ENCODE measurements around the gene TCF7L2. TPM values are rescaled to one million over a fixed set of nuclear protein-coding genes. Genes with fewer than 3 reads are reported as not detected.
A peak's percentile ranks its signal among the peaks of the same experiment; 100 is the strongest.

TCF7L2 gene
- total RNA-seq, 1 donor from 2014 or later: 53.6 TPM

DNA sequence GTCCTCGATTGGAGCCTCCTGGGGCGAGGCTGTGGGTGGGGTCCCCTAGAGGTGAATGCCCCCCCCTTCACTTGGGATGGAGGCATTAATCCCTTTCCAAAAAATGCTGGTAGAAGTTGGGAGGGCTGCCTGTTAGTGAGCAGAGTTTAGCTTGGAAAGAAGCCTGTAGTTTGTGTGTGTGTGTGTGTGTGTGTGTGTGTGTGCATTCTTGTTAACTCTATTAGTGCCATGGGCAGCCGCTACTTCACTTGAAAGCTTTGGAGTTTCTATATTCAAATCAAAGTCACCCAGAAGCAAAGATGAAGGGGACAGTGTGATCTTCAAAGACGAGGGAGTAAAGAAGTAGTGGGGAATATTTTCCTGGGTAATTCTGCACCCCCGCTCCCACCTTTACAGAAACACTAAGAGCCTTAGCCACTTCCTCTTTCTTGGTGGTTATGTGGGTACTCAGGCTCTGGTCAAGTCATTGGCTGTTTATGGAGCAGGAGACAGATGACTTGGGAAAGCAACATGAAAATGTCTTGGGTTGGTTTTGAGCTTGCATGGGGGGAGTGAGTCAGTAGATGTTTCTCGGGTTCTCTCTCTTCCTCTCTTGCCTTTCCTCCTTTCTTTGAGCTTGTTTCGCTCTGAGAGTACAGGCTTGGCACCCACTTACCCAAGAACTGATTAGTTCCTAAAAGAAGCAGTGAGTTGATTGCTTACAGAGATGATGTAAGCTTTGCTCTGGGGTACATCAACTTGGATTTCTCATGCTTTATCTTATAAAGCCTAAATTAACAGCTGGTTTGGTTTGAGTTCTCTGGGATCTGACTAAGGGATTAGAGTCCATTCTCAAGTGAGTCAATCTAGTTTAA, 35.9 kb downstream of the TCF7L2 start:
- ATAC-seq: peak; percentile 57
- intact Hi-C loops (cut with DNase I): no loop called here

DNA sequence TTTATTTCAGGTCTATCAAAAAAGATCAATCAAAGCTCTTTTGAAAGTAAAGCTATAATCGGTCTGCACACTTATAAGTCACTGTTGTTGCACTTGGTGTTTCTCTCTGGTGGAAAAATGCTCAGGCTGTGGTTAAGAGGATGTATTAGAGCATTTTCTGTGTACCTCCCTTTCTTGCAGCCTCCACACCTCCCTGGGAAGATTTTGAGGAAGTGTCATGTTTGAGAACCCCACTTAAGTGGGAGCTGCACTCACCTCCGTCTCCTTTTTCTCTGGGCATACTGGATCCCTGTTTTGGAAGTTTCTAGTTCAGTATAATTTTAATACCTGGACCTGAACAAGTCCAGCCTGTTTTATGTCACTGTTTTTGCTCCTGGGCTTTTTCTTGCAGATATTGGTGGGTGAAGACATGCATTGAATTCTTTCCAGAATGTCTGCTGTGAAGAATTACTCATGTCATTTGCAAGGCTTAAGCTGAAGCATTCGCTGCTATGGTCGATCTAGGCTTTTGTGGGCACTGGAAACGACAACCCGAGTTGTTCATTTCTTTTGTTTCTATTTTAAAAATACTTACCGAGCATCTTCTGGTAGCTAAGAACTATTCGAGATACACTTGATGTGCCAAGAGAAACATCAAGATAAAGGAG, 36.6 kb downstream of the TCF7L2 start:
- intact Hi-C loops (cut with DNase I): no loop called here
- ATAC-seq (no peak), DNase-seq (ENCODE audit: low spot score) (no peak)

More for the DNA sequence above, 35.9 kb downstream of the TCF7L2 start:
- DNase-seq (ENCODE audit: low spot score): no peak

GRCh38 chr10:112988839-112989406, 38.9 kb downstream of the TCF7L2 start:
- no peak for ATAC-seq
- intact Hi-C loops (cut with DNase I): no loop called here
- no peak for DNase-seq (ENCODE audit: low spot score)

GRCh38 chr10:112989826-112990225, 39.8 kb downstream of the TCF7L2 start:
- no peak for ATAC-seq
- no peak for DNase-seq (ENCODE audit: low spot score)
- intact Hi-C loops (cut with DNase I): no loop called here

DNA sequence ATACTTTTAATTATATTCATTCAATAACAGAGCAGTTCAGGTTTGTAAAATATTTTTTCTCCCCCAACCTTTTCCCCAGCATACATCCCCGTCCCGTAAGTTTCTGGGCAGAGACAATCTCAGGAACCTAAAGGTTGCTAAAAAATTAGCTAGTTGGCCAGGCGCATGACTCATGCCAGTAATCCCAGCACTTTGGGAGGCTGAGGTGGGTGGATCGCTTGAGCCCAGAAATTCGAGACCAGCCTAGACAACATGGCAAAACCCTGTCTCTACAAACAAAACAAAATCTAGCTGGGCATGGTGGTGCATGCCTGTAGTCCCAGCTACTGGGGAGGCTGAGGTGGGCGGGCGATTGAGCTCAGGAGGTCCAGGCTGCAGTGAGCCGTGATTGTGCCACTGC, 40.2 kb downstream of the TCF7L2 start:
- DNase-seq (ENCODE audit: low spot score) (no peak), ATAC-seq (no peak)
- intact Hi-C loops (cut with DNase I): no loop called here

DNA sequence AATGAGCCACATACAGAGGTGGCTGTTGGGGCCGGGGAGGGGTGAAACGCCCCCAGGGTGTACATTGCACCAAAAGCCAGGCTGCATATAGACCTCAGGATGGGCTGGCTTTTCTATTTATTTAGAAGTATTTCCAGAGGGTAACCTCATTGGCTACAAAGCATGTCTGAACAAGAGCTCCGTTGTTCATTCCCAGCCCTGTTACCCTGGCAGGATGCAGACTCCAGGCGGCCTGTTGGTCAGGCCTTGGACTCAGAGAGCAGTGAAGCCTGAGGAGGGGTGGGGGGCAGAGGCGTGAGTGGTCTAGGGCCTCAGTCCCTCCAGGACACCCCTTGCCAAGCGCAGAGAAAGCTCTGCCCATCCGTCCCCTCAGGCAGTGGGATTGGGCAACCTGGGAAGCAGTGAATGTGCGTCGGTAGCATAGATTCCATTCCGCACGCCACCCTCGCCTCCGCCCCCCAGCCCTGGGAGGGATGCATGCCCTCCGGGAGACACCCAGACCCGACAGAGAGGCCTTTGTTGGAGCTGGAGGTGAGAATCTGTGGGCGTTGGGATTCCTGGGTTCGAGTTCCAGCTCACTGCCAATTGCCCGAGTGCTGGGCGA, 41.9 kb downstream of the TCF7L2 start:
- intact Hi-C loops (cut with DNase I): no loop called here
- ATAC-seq: peak; percentile 67
- peak; percentile 72 for DNase-seq (ENCODE audit: low spot score)

DNA sequence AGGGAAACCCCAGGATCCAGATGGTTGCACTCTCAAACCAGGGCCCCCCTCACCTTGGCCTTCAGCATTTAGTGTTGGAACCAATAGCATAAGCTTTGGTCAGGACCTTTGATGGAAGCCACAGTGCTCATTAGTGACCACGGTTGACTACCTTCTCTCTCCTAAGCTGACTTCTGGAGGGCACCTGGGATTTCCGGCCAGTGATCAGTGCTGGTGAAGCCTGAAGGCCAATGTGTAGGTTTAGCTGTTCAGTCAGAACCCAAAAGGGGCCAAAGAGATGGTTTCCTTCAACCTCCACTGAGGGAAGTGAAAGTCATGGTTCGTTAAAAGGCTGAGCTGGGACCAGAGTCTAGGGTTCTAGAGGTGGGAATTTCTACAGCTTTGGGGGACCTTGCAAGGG, 46.4 kb downstream of the TCF7L2 start:
- DNase-seq (ENCODE audit: low spot score): no peak
- no peak for ATAC-seq
- intact Hi-C loops (cut with DNase I): no loop called here

DNA sequence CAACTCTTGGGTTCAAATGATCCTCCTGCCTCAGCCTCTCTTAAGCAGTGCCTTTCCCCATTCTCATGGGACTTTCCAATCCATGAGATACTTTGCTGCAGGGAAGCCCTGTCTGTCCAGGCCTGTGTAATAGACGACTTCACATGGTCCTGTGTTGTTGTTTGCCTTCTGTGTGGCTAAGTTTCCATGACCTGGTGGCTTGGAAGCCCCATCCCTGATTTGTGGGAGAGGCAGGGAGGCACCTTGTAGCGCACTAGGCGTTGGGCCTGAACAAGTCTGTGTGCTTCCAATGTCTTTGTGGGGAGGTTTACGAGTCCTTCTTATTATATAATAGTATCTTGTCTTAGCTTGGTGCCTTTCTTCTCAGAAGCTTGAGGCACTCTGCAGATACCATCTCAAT, 49.1 kb downstream of the TCF7L2 start:
- DNase-seq (ENCODE audit: low spot score) (no peak), ATAC-seq (no peak)
- intact Hi-C loops (cut with DNase I): no loop called here

GRCh38 chr10:113000442-113000841, 50.4 kb downstream of the TCF7L2 start:
- DNase-seq (ENCODE audit: low spot score) (no peak), ATAC-seq (peak; percentile 37)
- intact Hi-C loops (cut with DNase I): loop anchor here (10.0 kb wide), 1 partner anchor 46 kb away; the partner anchor contains the start of gene TCF7L2

DNA sequence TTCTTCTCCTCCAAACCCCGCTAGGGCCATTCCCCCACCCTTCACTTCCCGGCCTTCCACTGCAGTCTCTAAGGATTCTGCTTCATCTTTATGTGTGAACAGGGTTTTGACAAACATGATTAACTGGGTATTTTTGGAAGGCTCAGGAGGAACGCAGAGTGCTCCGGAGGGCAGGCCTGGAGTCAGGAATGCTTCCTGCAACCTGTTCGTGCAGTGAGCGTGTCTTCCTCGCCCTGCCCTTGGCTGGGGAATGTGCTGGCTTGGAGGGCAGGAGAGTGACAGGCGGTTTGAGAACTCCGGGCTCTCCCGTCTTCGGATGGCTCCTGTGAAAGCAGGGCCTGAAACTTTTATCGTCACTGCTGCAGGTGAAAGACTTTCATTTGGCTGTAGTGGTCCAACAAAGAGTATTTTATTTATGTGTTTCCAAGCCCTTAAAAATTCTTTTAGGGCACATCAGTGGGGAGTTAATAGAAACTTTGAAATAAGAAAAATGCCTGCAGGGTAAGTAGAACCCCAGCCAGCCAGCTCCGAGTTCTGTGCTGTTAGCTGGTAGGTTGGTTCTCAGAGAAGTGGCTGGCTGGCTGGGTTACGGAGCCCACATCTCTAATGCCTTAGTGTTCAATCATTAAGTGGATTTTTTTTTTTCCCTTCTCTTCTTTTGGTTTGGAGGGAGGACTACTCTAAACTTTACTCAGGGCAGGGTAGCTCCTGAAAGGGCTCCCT, 51.0 kb downstream of the TCF7L2 start:
- intact Hi-C loops (cut with DNase I): loop anchor here (10.0 kb wide), 1 partner anchor 46 kb away; the partner anchor contains the start of gene TCF7L2
- ATAC-seq (no peak), DNase-seq (ENCODE audit: low spot score) (no peak)

DNA sequence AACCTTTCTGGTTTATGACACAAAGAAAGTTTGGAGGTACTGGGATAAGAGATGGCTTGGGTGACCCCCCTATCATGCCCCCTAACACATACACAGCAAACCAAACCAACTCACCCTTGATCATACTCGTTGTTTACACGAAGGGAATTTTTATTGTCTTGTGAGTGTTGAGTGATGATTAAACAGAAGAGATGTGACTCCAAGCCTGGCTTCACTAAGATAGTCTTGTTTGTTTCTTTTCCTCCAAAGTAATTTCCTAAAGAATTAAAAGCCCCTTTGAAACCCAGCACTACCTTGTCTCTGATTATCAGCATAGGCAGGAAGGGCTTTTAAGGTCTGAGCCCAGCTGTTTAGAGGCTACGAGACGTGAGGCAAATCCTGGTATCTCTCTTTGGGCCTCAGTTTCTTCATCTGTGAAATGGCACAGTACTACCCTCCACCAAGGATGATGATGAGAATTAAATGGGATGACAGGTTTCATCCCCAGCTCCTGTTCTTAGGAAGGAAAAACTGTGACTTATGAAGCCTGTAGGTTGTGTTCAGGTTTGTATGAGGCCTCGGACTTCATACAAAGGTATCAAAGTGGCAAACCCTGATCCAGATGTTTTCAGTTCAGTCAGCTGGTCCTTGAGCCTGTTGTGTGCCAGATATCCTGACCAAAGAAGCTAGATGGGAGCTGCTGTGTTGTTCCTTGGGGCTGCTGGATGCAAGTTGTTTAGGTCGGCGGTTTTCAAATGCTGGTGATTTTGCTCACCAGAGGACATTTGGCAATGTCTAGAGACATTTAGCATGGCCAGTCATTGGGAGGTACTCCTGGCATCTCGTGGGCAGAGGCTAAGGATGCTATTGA, 51.8 kb downstream of the TCF7L2 start:
- intact Hi-C loops (cut with DNase I): loop anchor here (10.0 kb wide), 1 partner anchor 47 kb away; the partner anchor contains the start of gene TCF7L2
- ATAC-seq (no peak), DNase-seq (ENCODE audit: low spot score) (no peak)

GRCh38 chr10:113002449-113002777, 52.4 kb downstream of the TCF7L2 start:
- intact Hi-C loops (cut with DNase I): loop anchor here (10.0 kb wide), 1 partner anchor 48 kb away; the partner anchor contains the start of gene TCF7L2
- no peak for DNase-seq (ENCODE audit: low spot score)
- no peak for ATAC-seq

DNA sequence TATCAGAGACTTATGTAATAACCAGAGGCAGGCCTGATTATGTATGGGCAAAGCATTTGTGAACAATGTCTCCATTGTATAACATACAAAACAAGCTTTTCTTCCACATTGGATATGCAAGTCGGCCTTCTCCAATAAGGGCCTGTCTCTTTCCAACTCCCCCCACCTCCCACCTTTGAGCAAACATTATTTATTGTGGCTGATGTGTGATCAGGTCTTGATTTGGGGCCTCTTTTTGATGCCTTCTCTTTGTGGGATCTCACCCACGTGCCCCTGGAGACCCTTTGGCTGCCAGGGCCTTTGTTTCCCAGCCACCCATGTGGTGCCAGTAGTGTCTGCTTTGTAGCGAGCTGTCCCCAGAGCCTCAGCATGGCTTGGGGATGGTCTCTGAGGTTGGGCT, 53.0 kb downstream of the TCF7L2 start:
- intact Hi-C loops (cut with DNase I): loop anchor here (10.0 kb wide), 1 partner anchor 48 kb away; the partner anchor contains the start of gene TCF7L2
- no peak for DNase-seq (ENCODE audit: low spot score)
- no peak for ATAC-seq

GRCh38 chr10:113004069-113004618, 54.1 kb downstream of the TCF7L2 start:
- peak; percentile 22 for ATAC-seq
- intact Hi-C loops (cut with DNase I): loop anchor here (10.0 kb wide), 1 partner anchor 49 kb away; the partner anchor contains the start of gene TCF7L2

DNA sequence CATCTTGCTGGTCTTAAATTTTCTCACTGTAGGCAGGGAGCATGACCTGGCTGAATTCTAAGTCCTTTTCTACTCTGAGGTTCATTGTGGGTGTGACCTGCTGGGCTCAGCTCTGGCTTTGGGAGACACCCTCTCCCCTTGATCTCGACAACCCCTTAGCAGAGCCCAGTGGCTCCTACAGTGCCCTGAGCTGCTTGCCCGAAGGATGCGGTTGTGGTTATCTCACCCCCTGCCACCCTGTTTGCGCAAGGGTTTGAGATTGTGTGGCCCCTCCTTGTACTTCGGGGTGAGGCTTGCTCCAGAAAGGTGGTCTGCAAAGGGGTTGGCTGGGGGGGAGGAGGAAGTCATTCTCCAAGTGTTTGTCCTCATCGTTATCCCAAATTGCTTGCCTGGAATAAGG, 55.3 kb downstream of the TCF7L2 start:
- intact Hi-C loops (cut with DNase I): loop anchor here (10.0 kb wide), 1 partner anchor 51 kb away; the partner anchor contains the start of gene TCF7L2
- ATAC-seq: no peak
- DNase-seq (ENCODE audit: low spot score): no peak

More at GRCh38 chr10:113004069-113004618, 54.1 kb downstream of the TCF7L2 start:
- DNase-seq (ENCODE audit: low spot score): no peak

GRCh38 chr10:113006656-113007342, 56.8 kb downstream of the TCF7L2 start:
- DNase-seq (ENCODE audit: low spot score) (no peak), ATAC-seq (peak; percentile 11)
- intact Hi-C loops (cut with DNase I): loop anchor here (10.0 kb wide), 1 partner anchor 52 kb away; the partner anchor contains the start of gene TCF7L2

DNA sequence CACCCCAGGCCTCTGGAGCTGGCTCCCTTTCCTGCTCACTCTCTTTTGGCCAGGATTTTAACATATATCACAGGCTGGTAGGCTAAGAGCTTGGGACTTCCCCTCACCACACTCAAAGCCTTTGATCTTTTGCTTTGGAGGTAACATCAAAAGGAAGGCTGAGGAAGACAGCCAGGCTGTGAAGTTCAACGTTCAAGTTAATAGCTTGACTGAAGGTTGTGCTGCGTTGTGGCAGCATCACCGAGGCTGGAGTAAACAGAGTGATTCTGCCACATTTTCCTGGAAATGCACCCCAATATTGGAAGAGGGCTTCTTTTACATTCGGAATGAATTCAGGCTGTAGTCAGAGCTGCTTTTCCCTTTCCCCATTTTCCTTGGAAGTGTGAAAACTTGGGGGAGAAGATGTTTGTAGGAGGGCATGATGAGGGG, 57.3 kb downstream of the TCF7L2 start:
- ATAC-seq (no peak), DNase-seq (ENCODE audit: low spot score) (no peak)
- intact Hi-C loops (cut with DNase I): loop anchor here (10.0 kb wide), 1 partner anchor 53 kb away; the partner anchor contains the start of gene TCF7L2

Measured in sciatic nerve (tissue), 2 donors.